ENCODE data around the gene KRCC1.

KRCC1 gene
- total RNA-seq = 14.6 to 25.7 (median 19.9) reads per million in 4 donors

GRCh38 chr2:88055371-88056128 lies at the start of gene KRCC1:
TSS of gene KRCC1 (minus strand) at chr2:88055783. CDS start at chr2:88028563, 27,220 bp downstream.
- peak; percentile 90 to 98 (median 93) for DNase-seq

DNA sequence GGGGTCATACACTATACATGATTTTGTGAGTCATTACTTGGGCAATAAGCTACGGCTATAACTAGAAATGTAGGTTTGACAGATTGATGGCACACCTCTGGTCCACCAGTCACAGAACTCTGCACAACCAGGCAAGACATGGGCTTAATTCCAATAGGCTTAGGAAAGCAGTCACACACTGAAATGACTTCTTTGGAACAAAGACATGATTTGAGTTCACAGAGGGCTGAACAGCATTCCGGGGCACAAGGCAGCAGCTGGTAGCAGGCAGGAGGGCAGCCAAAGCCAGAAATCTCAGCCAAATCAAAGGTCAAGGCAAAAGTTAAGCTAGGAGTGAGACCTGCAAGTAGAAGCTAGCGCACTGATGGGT lies 44.9 kb upstream of the KRCC1 start:
- no peak for DNase-seq

GRCh38 chr2:88099798-88100488 lies 44.4 kb upstream of the KRCC1 start:
- no peak for DNase-seq

GRCh38 chr2:88098558-88098900 lies 42.9 kb upstream of the KRCC1 start:
- DNase-seq = no peak

- no peak for DNase-seq
Observed at GRCh38 chr2:88097891-88098557, 42.4 kb upstream of the KRCC1 start.

GRCh38 chr2:88097192-88097591 lies 41.6 kb upstream of the KRCC1 start:
- DNase-seq = no peak

DNA sequence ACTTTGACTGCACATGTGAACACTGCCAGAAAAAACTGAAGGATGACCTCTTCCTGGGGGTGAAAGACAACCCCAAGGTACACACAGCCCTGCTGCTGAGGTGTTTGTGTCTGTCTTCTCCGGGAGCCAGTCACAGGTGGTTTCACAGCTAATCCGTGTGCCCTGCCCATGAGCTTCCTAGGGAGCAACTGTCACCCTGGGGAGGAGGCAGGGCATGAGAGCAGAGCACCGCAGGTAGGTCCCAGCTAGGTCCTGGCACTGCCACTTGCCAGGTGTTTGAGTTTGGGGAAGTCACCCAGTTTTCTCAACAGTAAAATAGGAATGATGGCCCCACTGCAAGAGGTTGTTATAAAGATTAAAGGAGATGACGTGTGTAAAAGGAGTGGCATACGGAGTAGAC lies 41.1 kb upstream of the KRCC1 start:
- DNase-seq = no peak

DNA sequence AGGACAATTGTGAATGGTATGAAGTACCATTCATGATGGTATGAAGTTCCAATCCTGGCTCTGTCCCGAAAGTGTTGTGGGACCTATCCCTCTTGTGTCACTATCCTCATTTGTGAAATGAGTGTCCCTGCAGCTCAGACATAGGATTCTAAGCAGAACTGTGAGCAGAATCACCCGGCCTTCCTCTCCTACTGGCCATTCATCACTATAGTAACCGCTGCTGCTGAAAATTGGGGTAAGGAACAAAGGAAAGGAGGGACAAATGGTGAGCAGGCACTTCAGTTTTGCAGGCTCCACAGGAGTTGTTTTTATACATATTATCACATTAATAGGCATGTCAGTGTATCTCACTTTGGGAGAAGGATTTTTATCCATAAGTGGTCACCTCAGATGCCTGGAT lies 39.4 kb upstream of the KRCC1 start:
- no peak for DNase-seq

DNA sequence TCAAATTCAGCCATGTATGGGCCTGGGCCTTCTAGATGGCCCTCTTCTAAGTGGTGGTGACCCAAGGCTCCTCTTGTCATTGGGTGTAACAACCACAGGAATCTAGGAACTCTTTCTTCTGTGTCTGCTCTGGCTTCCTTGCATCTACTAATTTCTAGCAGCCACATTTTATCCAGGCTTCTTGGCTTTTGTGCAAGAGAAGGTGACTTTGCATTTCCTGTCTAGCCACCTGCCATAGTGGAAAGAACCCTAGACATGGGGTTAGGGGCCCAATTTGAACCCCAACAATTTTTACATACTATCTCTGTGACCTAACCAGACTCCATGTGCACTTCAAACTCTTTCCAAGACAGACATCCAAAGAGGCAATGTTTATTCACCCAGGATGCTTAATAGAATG lies 37.2 kb upstream of the KRCC1 start:
- no peak for DNase-seq

- no peak for DNase-seq
Observed at GRCh38 chr2:88091943-88092342, 36.4 kb upstream of the KRCC1 start.

DNA sequence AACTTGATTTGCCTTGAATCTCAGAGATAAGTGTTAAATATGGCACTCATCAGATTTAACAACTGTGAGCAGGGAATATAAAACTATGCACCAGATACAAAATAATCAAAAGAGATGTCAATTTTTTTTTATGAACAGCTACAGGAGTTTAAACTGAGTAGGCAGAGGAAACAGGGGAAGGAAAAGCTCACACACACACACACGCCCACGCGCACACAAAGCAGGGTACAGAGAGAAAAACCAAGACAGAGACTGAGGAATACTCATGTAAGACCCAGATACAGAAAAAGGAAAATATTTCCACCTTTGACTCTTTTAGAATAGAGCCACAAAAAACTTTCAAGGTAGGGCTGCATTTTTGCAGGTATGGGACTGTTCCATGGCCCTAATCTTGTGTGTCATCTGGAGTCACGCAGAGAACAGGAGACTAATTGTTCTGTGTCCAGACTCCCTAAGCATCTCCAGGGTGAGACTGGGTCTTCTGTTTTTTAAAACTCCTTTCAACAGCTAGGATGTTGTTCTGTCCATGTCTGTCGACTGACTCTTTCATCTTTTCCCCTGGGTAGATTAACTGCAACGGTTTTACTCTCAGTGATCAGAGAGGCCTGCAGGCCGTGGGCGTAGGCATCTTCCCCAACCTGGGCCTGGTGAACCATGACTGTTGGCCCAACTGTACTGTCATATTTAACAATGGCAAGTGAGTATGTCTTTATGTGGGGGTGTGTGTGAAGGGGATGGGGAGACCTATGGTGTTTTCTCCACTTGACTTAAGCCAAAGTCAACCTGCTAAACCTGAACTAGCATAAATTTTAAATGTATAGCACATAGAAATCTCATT lies 35.1 kb upstream of the KRCC1 start:
- DNase-seq = no peak

GRCh38 chr2:88088999-88089398 lies 33.4 kb upstream of the KRCC1 start:
- no peak for DNase-seq

DNA sequence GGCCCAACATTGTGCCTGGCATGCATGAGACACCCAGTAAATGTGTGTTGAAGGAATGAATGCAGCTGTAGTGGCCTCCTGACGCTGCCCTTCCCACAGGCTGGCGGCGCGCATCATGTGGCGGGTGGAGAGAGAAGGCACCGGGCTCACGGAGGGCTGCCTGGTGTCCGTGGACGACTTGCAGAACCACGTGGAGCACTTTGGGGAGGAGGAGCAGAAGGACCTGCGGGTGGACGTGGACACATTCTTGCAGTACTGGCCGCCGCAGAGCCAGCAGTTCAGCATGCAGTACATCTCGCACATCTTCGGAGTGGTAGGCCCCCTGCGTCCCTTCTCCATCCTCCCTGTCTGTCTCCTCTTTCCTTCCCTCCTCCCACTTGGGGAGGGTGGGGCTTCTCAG lies 32.2 kb upstream of the KRCC1 start:
- DNase-seq = no peak

- no peak for DNase-seq
Observed at GRCh38 chr2:88087073-88087472, 31.5 kb upstream of the KRCC1 start.

GRCh38 chr2:88086401-88086800 lies 30.8 kb upstream of the KRCC1 start:
- DNase-seq = no peak

DNA sequence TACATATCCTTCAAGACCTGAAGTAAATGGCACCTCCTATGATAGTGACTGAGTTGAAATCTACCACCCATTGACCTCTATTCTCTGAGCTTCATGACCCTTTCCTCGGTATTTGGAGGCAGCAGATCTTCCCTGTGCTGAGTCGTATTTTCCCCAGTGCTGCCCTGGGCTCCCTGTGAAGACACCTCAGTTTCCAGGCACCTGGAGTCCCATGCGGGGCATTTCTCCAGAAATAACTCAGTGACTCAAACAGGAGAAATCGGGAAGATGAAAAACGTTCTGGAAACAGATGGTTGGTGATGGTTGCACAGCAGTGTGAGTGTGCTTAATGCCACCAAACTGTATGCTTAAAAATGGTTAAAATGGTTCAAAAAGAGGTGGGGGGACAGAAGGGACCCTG lies 30.0 kb upstream of the KRCC1 start:
- DNase-seq = no peak

DNA sequence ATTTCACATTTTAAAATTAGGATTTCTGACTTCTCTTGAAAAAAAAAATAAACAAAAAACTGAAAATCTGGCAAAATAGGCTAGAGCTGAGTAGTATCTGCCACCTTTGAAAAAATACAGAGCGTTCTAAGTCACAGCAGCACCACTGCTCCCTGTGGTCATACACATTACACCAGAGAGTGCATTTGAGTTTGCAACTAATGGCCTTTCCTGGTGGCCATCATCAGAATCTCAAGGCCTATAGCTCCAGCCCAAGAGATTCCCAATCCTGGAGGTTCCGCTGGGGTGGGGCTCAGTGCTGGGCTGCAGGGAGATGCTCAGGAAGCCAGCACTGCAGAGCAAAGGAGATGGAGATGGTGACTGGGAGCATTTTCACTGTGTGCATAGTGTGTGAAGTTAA lies 29.5 kb upstream of the KRCC1 start:
- DNase-seq = no peak

- DNase-seq = no peak
Observed at GRCh38 chr2:88082781-88083180, 27.2 kb upstream of the KRCC1 start.

- no peak for DNase-seq
Observed at GRCh38 chr2:88081924-88082608, 26.5 kb upstream of the KRCC1 start.

- no peak for DNase-seq
Observed at GRCh38 chr2:88080545-88080944, 25.0 kb upstream of the KRCC1 start.

DNA sequence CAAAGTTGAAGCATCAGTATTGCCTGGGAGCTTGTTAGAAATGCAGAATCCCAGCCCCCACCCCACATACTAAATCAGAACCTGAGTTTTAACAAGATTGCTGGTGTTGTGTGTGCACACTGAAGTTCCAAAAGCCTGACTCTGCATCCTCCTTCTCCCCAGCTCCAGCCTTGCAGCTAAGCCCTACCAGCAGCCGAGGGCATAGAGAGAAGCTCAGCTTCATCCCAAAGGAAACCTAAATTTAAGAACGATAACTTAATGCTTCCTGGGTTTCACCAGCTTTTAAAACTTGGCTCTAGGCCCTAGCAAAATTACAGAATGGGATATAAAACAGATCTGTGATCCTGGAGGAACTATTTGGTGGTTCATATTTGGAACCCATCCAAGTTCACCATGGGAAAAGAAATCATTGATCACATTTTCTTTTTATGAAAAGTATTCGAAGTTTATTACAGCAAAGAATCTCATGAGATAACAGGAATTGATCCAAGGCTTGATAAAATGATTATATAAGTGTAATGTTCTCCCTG lies 23.1 kb upstream of the KRCC1 start:
- no peak for DNase-seq

DNA sequence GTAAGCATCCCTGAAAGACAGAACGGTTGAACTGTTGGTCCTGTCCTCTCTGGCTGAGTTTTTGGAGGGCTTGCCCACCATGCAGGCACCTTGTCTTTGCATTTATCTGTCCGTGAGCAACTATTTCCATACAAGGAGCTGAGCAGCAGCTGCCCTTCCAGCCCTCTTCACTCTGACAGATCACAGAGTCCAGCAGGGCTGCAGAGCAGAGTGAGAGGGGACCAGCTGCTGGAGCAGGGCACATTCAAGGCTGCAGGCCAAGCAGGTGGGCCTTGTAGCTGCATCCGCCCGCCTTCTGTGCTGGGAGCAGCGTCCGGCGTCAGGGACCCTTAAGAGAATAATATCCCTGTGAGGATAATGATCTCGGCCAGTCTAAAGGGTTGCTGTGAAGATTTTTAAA lies 21.5 kb upstream of the KRCC1 start:
- DNase-seq = no peak

Measured in T-helper 1 cell (primary cell).